A204.1 (cell line): Measurements from ENCODE around the gene DKKL1.
"Not testable (repeated sequence)": the region's sequence is repeated elsewhere in the genome, so short reads cannot be mapped to it uniquely, and the experiment has no call there.

ENCODE experiments used
- FAIRE-seq: peaks from 2 replicates; lab custom pipeline; 2012; peaks lifted over from hg19 to GRCh38; lab: Jason Lieb, UNC

The DKKL1 gene

DNA sequence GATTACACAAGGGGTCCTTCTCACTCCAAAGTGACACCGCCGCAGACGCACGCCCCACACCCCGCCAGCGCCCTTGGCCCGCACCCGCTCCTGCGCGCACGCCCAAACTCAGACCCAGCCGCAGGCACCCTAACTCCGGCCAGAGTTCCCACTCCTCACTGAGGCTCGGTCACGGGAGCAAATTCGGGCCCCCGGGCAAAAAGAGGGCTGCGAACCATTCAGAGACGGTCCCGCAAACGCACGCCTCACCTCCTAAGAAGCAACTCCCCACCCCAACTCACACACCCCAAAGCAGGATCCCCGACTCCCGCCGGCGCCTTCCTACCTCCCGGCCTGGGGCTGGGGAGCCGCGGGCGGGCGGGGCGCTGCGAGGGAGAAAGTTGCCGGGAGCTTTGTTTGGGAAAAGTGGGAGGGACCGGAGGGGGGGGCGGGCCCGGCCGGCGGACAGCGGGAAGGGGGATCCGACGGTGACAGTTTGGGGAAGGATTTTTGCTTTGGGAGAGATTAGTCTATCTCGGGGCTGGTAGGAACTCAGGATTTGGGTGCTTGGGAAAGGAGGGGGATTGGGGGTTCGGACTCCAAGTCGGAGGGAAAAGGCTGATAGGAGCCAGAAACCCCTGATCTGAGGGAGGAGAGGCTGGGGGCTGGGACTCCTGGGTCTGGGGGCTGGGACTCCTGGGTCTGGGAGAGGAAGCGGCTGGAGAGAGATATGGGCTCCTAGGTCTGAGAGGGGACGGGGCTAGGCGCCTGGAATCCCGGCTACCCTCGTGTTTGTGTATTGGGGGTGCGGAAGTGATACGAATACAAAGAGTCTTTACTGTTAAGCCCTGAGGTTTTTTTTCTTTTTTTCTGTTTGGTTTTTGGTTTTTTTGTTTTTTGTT is 1.4 kb upstream of the DKKL1 start, which contains the start of gene TEAD2:
TSS of gene TEAD2 (minus strand) at position 369 of the 881 bp plus-strand sequence. CDS start 2,341 bp downstream, outside the sequence.
- FAIRE-seq: no peak

GRCh38 chr19:49362929-49363267 is 779 bp upstream of the DKKL1 start:
- no peak for FAIRE-seq

DNA sequence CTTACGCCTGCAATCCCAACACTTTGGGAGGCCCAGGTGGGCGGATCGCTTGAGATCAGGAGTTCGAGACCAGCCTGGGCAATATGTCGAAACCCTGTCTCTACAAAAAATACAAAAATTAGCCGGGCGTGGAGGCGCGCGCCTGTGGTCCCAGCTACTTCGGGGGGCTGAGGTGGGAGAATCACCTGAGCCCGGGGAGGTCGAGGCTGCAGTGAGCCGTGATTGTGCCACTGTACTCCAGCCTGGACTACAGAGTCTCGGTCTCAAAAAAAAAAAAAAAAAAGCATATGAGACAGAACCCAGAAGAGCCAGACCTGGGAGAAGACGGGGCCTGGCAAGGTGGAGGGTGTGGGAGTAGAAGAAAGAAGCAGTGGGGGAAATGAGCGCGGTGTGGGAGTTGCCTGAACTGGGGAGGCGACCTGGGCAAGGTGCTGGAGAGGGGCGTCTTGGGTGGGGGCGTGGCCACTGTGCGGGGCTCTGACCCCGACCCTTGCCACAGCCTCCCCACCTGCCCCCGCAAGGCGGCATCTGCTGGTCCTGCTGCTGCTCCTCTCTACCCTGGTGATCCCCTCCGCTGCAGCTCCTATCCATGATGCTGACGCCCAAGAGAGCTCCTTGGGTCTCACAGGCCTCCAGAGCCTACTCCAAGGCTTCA is 533 bp downstream of the DKKL1 start:
- no peak for FAIRE-seq

DNA sequence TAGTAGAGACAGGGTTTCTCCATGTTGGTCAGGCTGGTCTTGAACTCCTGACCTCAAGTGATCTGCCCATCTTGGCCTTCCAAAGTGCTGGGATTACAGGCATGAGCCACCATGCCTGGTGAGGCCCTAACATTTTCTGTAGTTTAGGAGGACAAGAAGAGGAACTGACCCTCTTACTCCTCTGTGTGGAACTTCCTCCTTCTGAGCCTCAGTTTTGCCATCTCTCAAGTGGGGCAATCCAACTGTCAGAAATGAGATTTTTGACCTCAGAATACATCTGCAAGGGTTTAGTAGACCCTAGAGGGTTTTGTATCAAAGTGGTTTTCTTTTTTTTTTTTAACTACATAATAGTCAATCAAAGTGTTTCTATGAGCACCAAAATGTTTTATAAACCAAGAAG is 2.4 kb downstream of the DKKL1 start:
- FAIRE-seq: no peak

DNA sequence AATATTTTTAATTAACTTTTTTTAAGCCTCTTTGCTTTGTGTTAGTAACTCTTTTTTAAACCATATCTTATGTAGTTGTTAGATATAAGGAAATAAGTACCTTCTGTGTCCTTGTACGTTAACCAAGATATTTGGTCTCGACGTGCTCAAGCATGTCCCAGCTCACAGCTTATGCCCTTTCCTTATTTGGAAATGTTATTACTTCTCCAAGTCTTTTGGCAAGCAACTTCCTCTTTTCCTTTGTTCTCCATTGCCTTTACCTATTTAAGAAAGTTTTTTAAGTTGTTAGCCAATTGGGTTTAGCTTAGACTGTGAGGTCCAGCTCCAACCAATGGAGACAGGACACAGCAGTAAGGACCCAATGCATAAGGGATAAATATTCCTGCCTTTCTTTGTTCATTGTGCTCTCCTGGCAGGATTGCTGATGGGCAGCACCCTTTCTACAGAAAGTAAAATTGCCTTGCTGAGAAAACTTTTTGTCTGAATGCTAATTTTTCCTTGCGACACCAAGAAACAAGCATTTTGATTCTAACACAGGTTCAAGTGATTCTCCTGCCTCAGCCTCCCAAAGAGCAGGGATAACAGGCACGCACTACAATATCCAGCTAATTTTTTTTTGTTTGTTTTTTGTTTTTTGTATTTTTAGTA is 5.2 kb downstream of the DKKL1 start:
- no peak for FAIRE-seq

DNA sequence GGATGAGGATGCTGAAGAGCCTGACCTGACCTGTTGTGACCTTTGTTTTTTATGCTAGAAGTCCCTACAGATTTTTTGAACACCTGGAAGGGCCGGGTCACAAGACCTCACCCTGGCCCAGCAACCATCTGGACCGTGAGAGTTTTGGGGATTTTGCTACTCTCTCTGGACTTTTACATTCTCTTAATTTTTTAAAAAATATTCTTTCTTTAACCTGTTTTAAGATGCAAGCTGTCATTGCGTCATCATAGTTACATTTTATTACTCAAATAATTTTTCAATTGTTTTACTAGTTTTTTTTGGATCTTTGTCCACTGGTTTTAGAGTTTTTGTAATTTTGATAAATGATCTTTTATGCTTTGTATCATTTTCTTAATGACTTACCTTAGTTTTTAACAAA is 7.5 kb downstream of the DKKL1 start:
- peak; percentile 74 for FAIRE-seq

- FAIRE-seq: not testable (repeated sequence)
Measured at GRCh38 chr19:49373174-49373573, 9.5 kb downstream of the DKKL1 start.

DNA sequence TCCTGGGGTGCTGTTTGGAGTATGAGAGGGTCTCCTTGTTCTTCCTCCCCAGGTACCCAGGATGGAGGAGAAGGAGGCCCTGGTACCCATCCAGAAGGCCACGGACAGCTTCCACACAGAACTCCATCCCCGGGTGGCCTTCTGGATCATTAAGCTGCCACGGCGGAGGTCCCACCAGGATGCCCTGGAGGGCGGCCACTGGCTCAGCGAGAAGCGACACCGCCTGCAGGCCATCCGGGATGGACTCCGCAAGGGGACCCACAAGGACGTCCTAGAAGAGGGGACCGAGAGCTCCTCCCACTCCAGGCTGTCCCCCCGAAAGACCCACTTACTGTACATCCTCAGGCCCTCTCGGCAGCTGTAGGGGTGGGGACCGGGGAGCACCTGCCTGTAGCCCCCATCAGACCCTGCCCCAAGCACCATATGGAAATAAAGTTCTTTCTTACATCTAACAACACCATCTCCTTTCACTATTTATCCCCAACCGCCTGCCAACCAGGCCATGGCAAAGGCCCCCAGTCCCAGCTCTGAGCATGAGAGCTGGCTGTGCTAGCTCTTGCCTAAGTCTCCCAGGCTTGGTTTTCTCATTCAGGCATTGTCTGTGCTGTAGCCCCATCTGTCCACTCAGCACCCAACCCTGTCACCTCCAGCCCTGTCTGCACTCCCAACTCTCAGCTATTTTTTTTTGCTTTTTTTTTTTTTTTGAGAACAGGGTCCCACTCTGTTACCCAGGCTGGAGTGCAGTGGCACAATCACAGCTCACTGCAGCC is 11.2 kb downstream of the DKKL1 start:
- no peak for FAIRE-seq

DNA sequence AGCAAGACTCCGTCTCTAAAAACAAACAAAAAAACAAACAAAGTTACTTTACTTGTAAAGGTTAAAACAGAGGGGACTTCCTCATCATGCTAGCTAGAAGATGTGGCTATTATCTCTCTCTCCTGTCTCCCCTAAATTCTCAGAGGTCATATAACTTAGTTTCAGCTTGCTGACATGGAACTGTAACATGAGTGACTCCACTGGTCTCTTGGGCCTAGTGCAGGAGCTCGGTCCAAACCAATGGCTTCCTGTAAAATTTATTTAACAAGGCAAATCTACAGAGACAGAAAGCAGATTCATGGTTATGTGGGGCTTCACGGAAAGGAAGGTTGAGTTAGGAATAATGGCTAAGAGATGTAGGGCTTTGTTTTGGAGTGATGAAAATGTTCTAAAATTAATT is 14.8 kb downstream of the DKKL1 start:
- no peak for FAIRE-seq

GRCh38 chr19:49380391-49380790 is 16.7 kb downstream of the DKKL1 start:
- FAIRE-seq: no peak

- no peak for FAIRE-seq
Measured at GRCh38 chr19:49382639-49383038, 19.0 kb downstream of the DKKL1 start.

GRCh38 chr19:49383599-49383998 is 19.9 kb downstream of the DKKL1 start:
- FAIRE-seq: no peak

- FAIRE-seq: no peak
Measured at GRCh38 chr19:49387936-49388372, 24.3 kb downstream of the DKKL1 start, which contains the start of gene KASH5. TSS of gene KASH5 (plus strand) at chr19:49388249. CDS start at chr19:49390884, 2,635 bp downstream.

GRCh38 chr19:49389406-49389805 is 25.7 kb downstream of the DKKL1 start:
- FAIRE-seq: no peak

- no peak for FAIRE-seq
Measured at GRCh38 chr19:49390131-49390928, 26.7 kb downstream of the DKKL1 start.

GRCh38 chr19:49390929-49391359 is 27.3 kb downstream of the DKKL1 start:
- FAIRE-seq: no peak

DNA sequence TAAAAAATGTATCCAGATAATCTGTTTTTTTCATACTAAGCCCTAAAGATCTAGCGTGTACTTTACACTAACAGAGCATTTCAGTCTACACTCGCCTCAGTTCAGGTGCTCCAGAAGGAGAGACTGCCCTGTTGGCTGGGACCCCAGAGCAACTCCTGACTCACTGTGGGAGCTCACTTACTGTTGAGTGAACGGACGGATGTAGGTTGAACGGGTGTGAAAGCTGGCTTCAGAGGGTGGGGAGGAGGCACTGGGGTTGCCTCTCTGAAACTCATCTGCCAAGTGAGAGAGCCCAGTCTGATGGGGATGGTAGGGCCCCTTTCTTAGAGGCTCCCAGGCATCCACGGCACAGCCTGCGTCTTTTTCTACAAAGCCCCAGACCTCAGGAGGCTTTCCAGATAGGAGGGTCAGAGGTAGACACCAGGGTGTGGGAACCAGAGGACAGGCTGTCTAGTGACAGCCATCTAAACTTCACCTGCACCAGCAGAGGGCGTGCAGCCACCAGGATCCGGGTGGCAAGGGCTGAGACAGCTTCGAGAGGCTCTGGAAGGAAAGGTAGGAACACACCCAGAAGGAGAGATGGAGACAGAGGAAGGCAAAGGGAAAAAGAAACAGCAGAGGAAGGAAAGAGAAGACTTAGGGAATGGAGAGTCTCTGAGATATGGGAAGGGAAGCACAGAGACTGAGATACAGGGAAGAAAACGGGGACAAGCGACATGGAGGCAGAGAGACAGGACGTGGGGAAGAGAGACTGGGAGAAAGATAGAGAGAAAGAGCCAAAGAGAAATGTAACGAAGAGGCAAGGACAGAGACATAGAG is 28.1 kb downstream of the DKKL1 start:
- FAIRE-seq: peak; percentile 46

DNA sequence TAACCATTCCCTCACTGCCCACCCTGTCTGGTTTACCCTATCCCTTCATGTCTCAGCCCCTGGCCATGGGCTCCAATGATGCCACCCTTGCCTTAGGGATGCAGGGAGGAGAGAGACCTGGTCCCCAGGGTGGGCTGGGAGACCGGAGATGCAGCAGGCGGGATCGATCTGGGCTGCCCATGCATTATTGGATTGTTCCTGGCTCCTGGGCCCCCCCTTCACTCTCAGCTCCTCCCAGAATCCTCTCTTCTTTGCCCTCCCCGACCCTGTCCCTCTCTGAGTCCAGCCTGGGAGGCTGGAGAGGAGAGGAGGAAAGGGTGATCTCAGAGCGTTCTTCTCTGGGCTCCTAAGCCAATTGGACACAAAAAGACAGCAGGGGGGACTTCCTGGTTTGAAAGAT is 30.2 kb downstream of the DKKL1 start:
- FAIRE-seq: no peak

DNA sequence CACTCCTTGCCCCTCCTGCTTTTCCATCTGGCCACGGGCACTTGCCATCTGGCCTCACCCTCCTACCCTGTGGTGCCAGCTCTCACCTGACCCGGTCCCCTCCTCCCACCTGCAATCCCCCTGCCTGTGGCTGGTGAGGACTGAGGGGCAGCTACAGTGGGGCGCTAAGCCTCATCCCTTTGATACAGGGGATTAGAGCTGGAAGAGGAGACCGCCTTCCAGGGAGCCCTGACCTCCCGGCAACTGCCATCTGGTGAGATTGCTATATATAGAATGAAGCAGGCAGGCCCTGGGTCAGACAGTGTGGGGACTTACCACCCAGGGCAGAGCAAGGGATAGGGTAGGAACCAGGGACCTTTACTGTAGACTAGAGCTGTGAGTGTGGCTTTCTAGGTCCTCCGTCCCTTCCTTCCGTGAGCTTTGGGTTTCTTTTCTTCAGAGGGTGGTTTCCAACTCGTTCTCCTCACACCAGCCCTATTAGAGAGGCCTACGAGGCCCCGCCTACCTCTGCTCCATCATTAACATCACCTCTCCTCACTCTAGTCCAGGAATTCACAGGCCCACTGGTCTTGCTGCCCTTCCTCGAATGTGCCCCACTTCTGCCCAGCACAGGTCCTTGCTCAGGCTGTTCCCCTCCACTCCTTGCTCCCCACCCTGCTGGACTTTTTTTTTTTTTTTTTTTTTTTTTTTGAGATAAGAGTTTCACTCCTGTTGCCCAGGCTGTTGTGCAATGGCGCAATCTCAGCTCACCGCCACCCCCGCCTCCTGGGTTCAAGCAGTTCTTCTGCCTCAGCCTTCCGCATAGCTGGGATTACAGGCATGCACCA is 32.1 kb downstream of the DKKL1 start:
- FAIRE-seq: no peak
